Measurements from ENCODE around the gene SCGB1C2.

SCGB1C2 gene

DNA sequence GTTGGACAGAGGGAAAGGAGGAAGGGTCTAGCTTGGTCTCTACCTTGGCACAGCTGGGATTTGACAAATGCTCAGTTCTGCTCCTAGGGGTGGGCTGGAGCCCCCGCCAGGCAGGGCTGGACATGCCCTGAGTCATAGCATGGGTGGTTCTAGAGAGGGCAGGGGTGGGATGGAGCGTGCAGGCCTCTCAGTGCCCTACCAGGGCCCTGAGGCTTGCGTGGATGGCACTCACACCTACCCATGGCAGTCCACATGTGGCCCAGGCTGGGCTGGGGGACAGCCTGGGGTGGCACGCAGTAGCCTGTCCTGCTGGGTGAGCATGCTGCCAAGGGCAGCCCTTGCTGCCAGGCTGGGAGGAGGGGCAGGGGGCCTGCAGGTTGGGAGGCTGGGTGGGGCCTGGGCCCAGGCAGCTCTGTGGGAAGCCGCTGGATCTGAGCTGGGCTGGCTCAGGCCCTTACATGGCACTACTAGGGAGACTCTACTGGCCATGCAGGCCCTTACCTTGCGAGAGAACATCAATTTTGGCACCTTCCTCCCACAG is 32.8 kb downstream of the SCGB1C2 start:
- TF ChIP-seq, protein P1, sequence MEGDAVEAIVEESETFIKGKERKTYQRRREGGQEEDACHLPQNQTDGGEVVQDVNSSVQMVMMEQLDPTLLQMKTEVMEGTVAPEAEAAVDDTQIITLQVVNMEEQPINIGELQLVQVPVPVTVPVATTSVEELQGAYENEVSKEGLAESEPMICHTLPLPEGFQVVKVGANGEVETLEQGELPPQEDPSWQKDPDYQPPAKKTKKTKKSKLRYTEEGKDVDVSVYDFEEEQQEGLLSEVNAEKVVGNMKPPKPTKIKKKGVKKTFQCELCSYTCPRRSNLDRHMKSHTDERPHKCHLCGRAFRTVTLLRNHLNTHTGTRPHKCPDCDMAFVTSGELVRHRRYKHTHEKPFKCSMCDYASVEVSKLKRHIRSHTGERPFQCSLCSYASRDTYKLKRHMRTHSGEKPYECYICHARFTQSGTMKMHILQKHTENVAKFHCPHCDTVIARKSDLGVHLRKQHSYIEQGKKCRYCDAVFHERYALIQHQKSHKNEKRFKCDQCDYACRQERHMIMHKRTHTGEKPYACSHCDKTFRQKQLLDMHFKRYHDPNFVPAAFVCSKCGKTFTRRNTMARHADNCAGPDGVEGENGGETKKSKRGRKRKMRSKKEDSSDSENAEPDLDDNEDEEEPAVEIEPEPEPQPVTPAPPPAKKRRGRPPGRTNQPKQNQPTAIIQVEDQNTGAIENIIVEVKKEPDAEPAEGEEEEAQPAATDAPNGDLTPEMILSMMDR (IDR thresholded peaks at IDR 0.05; ENCODE audit: borderline replicate concordance, insufficient read depth, low read depth, low read length) = no peak

DNA sequence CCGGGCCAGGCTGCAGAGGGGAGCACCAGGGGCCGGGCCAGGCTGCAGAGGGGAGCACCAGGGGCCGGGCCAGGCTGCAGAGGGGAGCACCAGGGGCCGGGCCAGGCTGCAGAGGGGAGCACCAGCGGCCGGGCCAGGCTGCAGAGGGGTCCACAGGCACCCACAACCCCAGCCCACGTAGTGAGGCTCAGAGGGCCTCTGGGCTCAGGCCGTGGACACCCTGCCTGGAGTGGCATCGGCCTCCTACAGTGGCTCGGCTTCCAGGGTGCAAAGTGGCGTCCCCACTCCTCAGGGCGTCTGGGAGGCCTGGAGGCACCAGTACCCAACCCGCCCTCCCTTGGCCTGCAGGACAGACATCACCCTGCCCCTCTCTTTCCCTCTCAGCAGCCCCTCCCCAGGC is 34.5 kb downstream of the SCGB1C2 start:
- TF ChIP-seq, protein P1 (IDR thresholded peaks at IDR 0.05; ENCODE audit: borderline replicate concordance, insufficient read depth, low read depth, low read length) = no peak

More for the DNA sequence above, 32.8 kb downstream of the SCGB1C2 start:
- H3K4me3 ChIP-seq (ENCODE audit: low read depth, low read length) = no peak overlapping the region

DNA sequence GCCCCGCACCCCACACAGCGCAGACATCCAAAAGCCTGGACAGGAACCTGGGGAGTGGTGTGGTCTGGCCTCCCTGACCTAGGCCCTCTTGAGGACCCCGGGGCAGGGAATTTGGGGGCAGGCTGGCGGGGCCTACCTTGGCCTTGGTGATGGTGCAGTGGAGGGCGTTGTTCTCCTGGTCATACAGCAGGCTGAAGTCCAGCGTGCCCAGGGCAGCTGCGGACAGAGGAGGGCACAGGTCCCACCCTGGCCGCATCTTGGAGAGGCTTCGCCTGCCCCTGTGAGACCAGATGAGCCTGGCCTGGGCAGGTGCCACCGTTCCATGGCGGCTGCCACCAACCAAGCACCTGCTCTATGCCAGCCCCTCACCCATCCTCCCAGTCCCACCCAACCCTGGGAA is 35.0 kb downstream of the SCGB1C2 start:
- no peak overlapping the region for H3K4me3 ChIP-seq (ENCODE audit: low read depth, low read length)
- TF ChIP-seq, protein P1 (IDR thresholded peaks at IDR 0.05; ENCODE audit: borderline replicate concordance, insufficient read depth, low read depth, low read length) = no peak

More for the DNA sequence above, 34.5 kb downstream of the SCGB1C2 start:
- no peak overlapping the region for H3K4me3 ChIP-seq (ENCODE audit: low read depth, low read length)

DNA sequence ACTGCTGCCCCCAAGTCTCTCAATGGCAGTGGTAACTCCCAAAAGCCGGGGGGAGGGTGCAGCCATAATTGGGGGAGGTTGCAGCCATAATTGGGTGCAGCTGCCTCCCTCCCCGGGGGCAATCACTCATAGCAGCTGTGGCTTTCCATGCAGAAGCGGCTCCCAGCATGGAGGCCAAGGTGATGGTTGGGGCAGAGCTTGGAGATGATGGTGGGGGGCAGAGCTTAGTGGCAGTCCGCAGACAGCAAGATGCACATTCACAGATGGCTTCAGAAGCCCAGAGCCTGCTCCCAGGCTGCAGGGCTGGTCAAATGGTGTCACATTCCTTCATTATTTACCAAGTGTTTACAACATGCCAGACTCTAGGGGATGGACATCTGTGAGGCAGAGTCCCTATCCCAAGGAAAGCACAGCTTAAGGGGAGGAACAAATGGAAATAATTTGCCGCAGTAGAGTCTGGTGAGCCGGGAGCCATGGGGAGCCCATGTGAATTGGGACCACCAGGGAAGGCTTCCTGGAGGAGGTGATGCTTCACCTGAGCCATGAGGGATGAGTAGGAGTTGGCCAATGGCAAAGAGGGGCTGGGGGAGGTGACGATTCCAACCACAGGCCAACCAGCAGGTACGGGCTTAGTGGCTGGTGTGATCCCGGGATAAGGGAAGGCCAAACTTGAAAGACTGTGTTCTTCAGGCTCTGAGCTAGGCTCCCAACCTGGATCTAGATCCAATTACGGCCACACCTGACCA is 36.0 kb downstream of the SCGB1C2 start:
- TF ChIP-seq, protein P1 (IDR thresholded peaks at IDR 0.05; ENCODE audit: borderline replicate concordance, insufficient read depth, low read depth, low read length) = no peak
- H3K4me3 ChIP-seq (ENCODE audit: low read depth, low read length) = no peak overlapping the region

DNA sequence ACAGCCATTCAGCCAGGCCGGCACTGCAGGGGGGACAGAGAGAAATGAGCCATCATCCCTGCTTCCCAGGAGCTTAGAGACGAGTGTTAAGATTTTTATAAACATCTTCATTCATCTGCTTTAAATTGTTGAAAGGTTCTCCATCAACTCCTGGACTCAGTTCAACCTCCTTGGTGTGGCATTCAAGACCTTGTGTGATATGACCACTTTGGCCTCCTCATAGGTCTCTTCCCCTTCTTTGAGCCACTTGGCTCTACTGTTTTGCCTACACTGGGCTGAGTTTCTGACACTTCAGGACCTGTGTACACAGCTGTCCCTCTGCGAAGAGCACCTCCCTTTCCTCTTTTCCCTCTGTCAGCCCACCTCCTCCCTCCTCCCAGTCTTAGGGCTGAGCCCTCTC is 39.8 kb downstream of the SCGB1C2 start:
- TF ChIP-seq, protein P1 (IDR thresholded peaks at IDR 0.05; ENCODE audit: borderline replicate concordance, insufficient read depth, low read depth, low read length) = no peak
- no peak overlapping the region for H3K4me3 ChIP-seq (ENCODE audit: low read depth, low read length)

DNA sequence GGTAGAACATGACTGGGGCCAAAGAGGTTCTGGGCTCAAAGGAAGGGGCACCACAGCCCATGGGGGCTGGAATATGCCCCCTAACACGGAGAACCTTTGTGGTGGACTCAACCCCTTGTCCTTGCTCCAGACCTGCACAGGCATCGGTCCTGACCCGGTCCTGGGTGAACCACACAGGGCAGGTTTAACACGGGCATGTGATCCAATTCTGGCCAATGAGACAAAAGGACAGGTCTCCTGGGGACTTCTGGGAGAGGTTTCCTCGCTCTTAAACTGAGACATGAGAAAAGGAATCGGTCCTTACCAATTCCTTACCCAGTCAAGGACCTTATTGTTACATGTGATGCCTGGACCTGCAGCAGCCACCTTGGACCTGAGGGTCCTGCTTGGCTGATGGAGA is 40.4 kb downstream of the SCGB1C2 start:
- no peak overlapping the region for H3K4me3 ChIP-seq (ENCODE audit: low read depth, low read length)
- TF ChIP-seq, protein P1 (IDR thresholded peaks at IDR 0.05; ENCODE audit: borderline replicate concordance, insufficient read depth, low read depth, low read length) = no peak

Data from GM12875 (cell line).